K562 (cell line): ENCODE measurements around the gene CDKN2D. TPM values are rescaled to one million over a fixed set of nuclear protein-coding genes. Genes with fewer than 3 reads are reported as not detected.

Source experiments
- ATAC-seq: fragments of 200-7000 bp; cut with Tn5 transposase; 3 replicates; pipeline ENCODE4 v1.9.1; 2020; ENCODE audit warnings: moderate library complexity
- BruUV-seq: library from RNA; stranded (reverse); fragments of 400-500 nt; replicated peaks from 2 replicates; lab custom pipeline; 2021; lab: Mats Ljungman, UMichigan
- CTCF ChIA-PET: fragments of 300-600 bp; formaldehyde crosslinking; extraction: SDS; loops from one replicate; lab custom pipeline; 2021; ENCODE audit warnings: low intra/inter-chr PET ratio; lab: Yijun Ruan, JAX
- POLR2A ChIA-PET: fragments of 300-600, 350-650 bp; sonication (Branson Sonifier 250); formaldehyde crosslinking; extraction: SDS; loops from one replicate; lab custom pipeline; 2021; ENCODE audit warnings: antibody characterized with exemption, inconsistent platforms; lab: Yijun Ruan, JAX
- DNase-seq, 4 experiments: peaks; one replicate each; pipeline versions ENCODE4 v3.0.0 to v3.0.0-alpha.2; 2011 to 2018; ENCODE audit warnings: low spot score in 3 of 4, mixed read lengths in 3 of 4; ENCODE audit errors: extremely low read depth in 1 of 4
- FAIRE-seq: peaks from 2 replicates; lab custom pipeline; 2011; peaks lifted over from hg19 to GRCh38; lab: Jason Lieb, UNC
- H2AFZ ChIP-seq: 2 replicates; pipeline ENCODE4 v1.6.0; 2011; ENCODE audit warnings: low read depth, low read length, control low read depth, inconsistent platforms
- H3K27ac ChIP-seq: fragments of 200-600 bp; 3 replicates; pipeline ENCODE4 v1.8.0; 2011; ENCODE audit warnings: low read depth, mild to moderate bottlenecking, control low read depth, inconsistent platforms, low read length, moderate library complexity, mixed read lengths; ENCODE audit errors: extremely low read depth
- H3K27me3 ChIP-seq, 2 experiments: fragments of 300-600 bp in 1 of 2; 2 replicates in 1 of 2; 3 replicates in 1 of 2; pipeline versions ENCODE4 v1.6.0 to v1.8.0; 2011; ENCODE audit warnings: inconsistent platforms in 2 of 2, low read length in 2 of 2, mild to moderate bottlenecking in 1 of 2, mixed read lengths in 1 of 2, moderate library complexity in 1 of 2; ENCODE audit not compliant: control insufficient read depth in 2 of 2, insufficient read depth in 2 of 2
- H3K36me3 ChIP-seq: fragments of 300-600 bp; 3 replicates; pipeline ENCODE4 v1.8.0; 2011; ENCODE audit warnings: mild to moderate bottlenecking, low read length, inconsistent platforms; ENCODE audit not compliant: control insufficient read depth, insufficient read depth
- H3K4me1 ChIP-seq, 2 experiments: fragments of 200-600 bp in 1 of 2; replicated peaks in 1 of 2; 2 replicates in 1 of 2; 3 replicates in 1 of 2; pipeline versions ENCODE4 v1.5.1 to v1.8.0; 2011; ENCODE audit warnings: inconsistent platforms in 2 of 2, low read length in 2 of 2, mild to moderate bottlenecking in 1 of 2, mixed read lengths in 1 of 2, moderate library complexity in 1 of 2; ENCODE audit not compliant: control insufficient read depth in 2 of 2, insufficient read depth in 2 of 2
- H3K4me2 ChIP-seq: 2 replicates; pipeline ENCODE4 v1.6.1; 2011; ENCODE audit warnings: low read length, control low read depth, inconsistent platforms, mixed read lengths; ENCODE audit not compliant: insufficient read depth
- H3K4me3 ChIP-seq: fragments of 200-600 bp; sonication (generic), shearing (Covaris generic); 2 replicates; pipeline ENCODE4 v1.5.1; 2016; ENCODE audit warnings: control low read depth, inconsistent platforms
- H3K79me2 ChIP-seq: fragments of 200-600 bp; 3 replicates; pipeline ENCODE4 v1.8.0; 2011; ENCODE audit warnings: low read length, inconsistent platforms; ENCODE audit not compliant: control insufficient read depth, insufficient read depth
- H3K9ac ChIP-seq, 2 experiments: 2 replicates each; pipeline versions ENCODE4 v1.6.0 to v1.6.1; 2011; ENCODE audit warnings: low read depth in 2 of 2, low read length in 2 of 2, control low read depth in 1 of 2, inconsistent platforms in 1 of 2, mild to moderate bottlenecking in 1 of 2, mixed read lengths in 1 of 2; ENCODE audit not compliant: insufficient read depth in 1 of 2
- H3K9me1 ChIP-seq: one replicate; pipeline ENCODE4 v1.6.0; 2011; ENCODE audit warnings: inconsistent platforms, mild to moderate bottlenecking, low read length, moderate library complexity; ENCODE audit not compliant: control insufficient read depth, insufficient read depth
- H3K9me3 ChIP-seq: replicated peaks from 2 replicates; pipeline ENCODE4 v1.5.1; 2011; ENCODE audit warnings: low read depth, low read length, inconsistent platforms; ENCODE audit not compliant: control insufficient read depth, insufficient read depth
- H4K20me1 ChIP-seq: replicated peaks from 2 replicates; pipeline ENCODE4 v1.6.1; 2011; ENCODE audit warnings: low read length, inconsistent platforms, mixed read lengths; ENCODE audit not compliant: control insufficient read depth, insufficient read depth
- ARHGAP35 ChIP-seq: fragments of 450-650 bp; IDR thresholded peaks from 2 replicates; pipeline ENCODE4 v1.6.1; 2018; ENCODE audit not compliant: partially characterized antibody
- BHLHE40 ChIP-seq: IDR thresholded peaks from 2 replicates; pipeline ENCODE4 v1.6.1; 2011; ENCODE audit warnings: low read length, improper control_type of control experiment
- BRF2 ChIP-seq: IDR thresholded peaks from 3 replicates; pipeline ENCODE4 v1.6.1; 2011; ENCODE audit warnings: borderline replicate concordance, mild to moderate bottlenecking; ENCODE audit not compliant: insufficient read length, insufficient read depth
- CTBP1 ChIP-seq: fragments of 450-650 bp; IDR thresholded peaks from 2 replicates; pipeline ENCODE4 v1.6.1; 2016; ENCODE audit warnings: borderline replicate concordance
- E2F3 ChIP-seq: fragments of 250-450 bp; sonication (Bioruptor Pico); IDR thresholded peaks from 2 replicates; pipeline ENCODE4 v1.4.0; 2020; ENCODE audit warnings: mild to moderate bottlenecking
- L3MBTL2 ChIP-seq: fragments of 450-650 bp; IDR thresholded peaks from 2 replicates; pipeline ENCODE4 v1.6.1; 2016; ENCODE audit warnings: mild to moderate bottlenecking, moderate library complexity
- NBN ChIP-seq: fragments of 450-650 bp; IDR thresholded peaks from 2 replicates; pipeline ENCODE4 v1.6.1; 2016; ENCODE audit warnings: low read depth, mild to moderate bottlenecking
- POU5F1 ChIP-seq: fragments of 150-350 bp; IDR thresholded peaks from 2 replicates; pipeline ENCODE4 v1.6.1; 2014; ENCODE audit warnings: borderline replicate concordance, low read length, low read depth, mild to moderate bottlenecking; ENCODE audit not compliant: partially characterized antibody
- RBM14 ChIP-seq: fragments of 200-400 bp; formaldehyde crosslinking; IDR thresholded peaks from 2 replicates; pipeline ENCODE4 v1.6.1; 2018; ENCODE audit warnings: low read depth, mild to moderate bottlenecking, low read length, moderate library complexity, borderline replicate concordance; ENCODE audit not compliant: insufficient read depth
- RCOR1 ChIP-seq, 2 experiments: IDR thresholded peaks; 2 replicates each; pipeline ENCODE4 v1.6.1; 2012; ENCODE audit warnings: low read depth in 2 of 2, low read length in 2 of 2, borderline replicate concordance in 1 of 2, improper control_type of control experiment in 1 of 2
- TAF15 ChIP-seq: fragments of 200-400 bp; formaldehyde crosslinking; IDR thresholded peaks from 2 replicates; pipeline ENCODE4 v1.6.1; 2017; ENCODE audit warnings: mild to moderate bottlenecking, low read depth, low read length, moderate library complexity
- ZNF121 ChIP-seq: sonication (generic); formaldehyde crosslinking; conservative IDR thresholded peaks from 2 replicates; pipeline ENCODE4 v1.8.0; 2022; ENCODE audit warnings: missing genetic modification reagents
- ZNF263 ChIP-seq: sonication (generic); formaldehyde crosslinking; IDR thresholded peaks from 2 replicates; pipeline ENCODE4 v1.8.0; 2022; ENCODE audit warnings: mild to moderate bottlenecking, missing genetic modification reagents, borderline replicate concordance
- ZNF766 ChIP-seq: fragments of 200-800 bp; sonication (Bioruptor generic); conservative IDR thresholded peaks from 2 replicates; pipeline ENCODE4 v1.6.1; 2016; ENCODE audit warnings: missing genetic modification characterization, missing compliant biosample characterization
- WGBS: fragments of 100-300 bp; shearing (Covaris generic); methylation state at CpG from one replicate; pipeline ENCODE4 v1.1.6; 2016; ENCODE audit warnings: low coverage, mixed read lengths; ENCODE audit not compliant: insufficient coverage; ENCODE audit errors: missing lambda C conversion rate; 5-methylcytosine and 5-hydroxymethylcytosine counted together
- in situ Hi-C: fragments of 300-500 bp; cut with MboI; formaldehyde crosslinking; loops from 4 replicates; pipeline ENCODE4 v1.15.0; 2018; ENCODE audit warnings: inconsistent platforms, mixed read lengths
- intact Hi-C: fragments of 100-400 bp; cut with micrococcal nuclease; formaldehyde crosslinking; loops from 2 replicates; pipeline ENCODE4 v1.14.2; 2022
- polyA plus RNA-seq, 8 experiments: library from polyadenylated mRNA; depleted of rRNA in 4 of 8; stranded (reverse) in 5 of 8; unstranded in 3 of 8; fragments of >200 nt; fragmentation: Nextera tagmentation in 2 of 8; fragmentation: Illumina TruSeq in 1 of 8; extraction: Ambion mirVana in 2 of 8; extraction: Trizol in 1 of 8; gene quantifications; 2 replicates each; pipeline versions ENCODE4 v1.2.1 to v1.2.3, GENCODE V29; 2011 to 2014; ENCODE audit warnings: inconsistent platforms in 1 of 8, missing spikeins in 1 of 8
- total RNA-seq, 7 experiments: library from RNA; depleted of rRNA in 6 of 7; stranded (reverse); fragments of >200 nt in 6 of 7; fragmentation: Illumina TruSeq in 2 of 7; extraction: Trizol in 2 of 7; gene quantifications; 2 replicates each; pipeline versions ENCODE4 v1.2.1 to v1.2.3, GENCODE V29; 2011 to 2021; ENCODE audit warnings: low replicate concordance in 1 of 7
- TF ChIP-seq, protein P1 (sequence below): fragments of 450-650 bp; IDR thresholded peaks from 2 replicates; pipeline ENCODE4 v1.6.1; 2016
- TF ChIP-seq, protein P2 (sequence below): conservative IDR thresholded peaks from 2 replicates; pipeline ENCODE4 v1.6.1; 2011; ENCODE audit warnings: low read depth, mild to moderate bottlenecking, low read length; ENCODE audit not compliant: control insufficient read depth

Gene CDKN2D
- total and polyA plus RNA-seq, 9 of the 15 experiments (the other 6 are each of a cell fraction or from before 2014, with no cell fraction given) = 0.41 to 8.2 (median 3.7) TPM

DNA sequence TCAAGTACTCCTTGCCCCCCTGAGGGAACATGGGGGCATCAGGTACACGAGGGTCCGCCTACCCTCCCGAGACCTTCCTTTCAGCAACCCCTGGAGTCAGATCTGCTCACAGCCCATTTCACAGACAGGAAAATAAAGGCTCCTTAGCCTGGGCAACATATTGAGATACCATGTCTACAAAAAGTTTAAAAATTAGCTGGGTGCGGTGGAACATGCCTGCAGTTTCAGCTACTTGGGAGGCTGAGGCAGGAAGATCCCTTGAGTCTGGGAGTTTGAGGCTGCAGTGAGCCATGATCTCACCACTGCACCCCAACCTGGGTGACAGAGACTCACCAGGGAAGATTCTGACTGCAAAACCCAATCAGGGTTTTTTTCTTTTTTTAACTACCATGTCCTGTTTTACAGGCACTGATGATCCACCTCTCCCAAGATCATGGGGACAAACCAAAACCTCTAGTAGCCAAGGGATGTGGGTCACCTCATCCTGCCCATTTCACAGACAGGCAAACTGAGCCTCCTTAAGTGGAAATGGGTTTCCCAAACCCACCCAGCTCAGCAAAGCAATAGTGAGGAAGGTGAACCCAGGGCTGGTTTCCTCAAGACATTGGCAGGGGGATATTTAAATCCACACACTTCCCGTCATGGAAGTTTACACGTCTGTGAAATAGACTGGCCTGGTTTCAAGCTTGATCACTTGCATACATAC lies 6.4 kb upstream of the CDKN2D start:
- Histone ChIP-seq H3K36me3 (no peaks in the 10 kb centered on the region), H3K27me3 (no peaks in the 10 kb centered on the region), H3K27ac (no peak overlapping the region), H4K20me1 (no peaks in the 10 kb centered on the region), H3K4me1 (peaks cover 6 to 16% of the 10 kb centered on the region in 2 experiments; a peak in 4 of 5 replicates), H2AFZ (no peak overlapping the region), H3K79me2 (no peaks in the 10 kb centered on the region), H3K9ac (no peak overlapping the region), H3K9me3 (no peaks in the 10 kb centered on the region), H3K4me2 (no peak overlapping the region), H3K4me3 (no peak overlapping the region), H3K9me1 (no peaks in the 10 kb centered on the region)
- no TSS peak for BruUV-seq
- WGBS = 52% methylated on average over 6 of the region's 6 CpGs
- DNase-seq (no peak), ATAC-seq (no peak), FAIRE-seq (no peak)
- in situ Hi-C loops = no loop called here
- ChIA-PET POLR2A (interaction anchor here (0.6 to 0.7 kb wide), 2 partner anchors 52 to 663 kb away, joined by 3 read pairs; no protein-coding TSS in a partner anchor), CTCF (interaction anchor here (0.6 kb wide), 1 partner anchor 124 kb away, joined by 3 read pairs; no protein-coding TSS in a partner anchor)
- intact Hi-C loops = no loop called here
- TF ChIP-seq POU5F1 (no peak), E2F3 (CRISPR knock-in tag) (no peak), CTBP1 (no peak), ZNF263 (CRISPR knock-in tag) (no peak), RCOR1 (IDR thresholded peaks at IDR 0.05; ENCODE audit: borderline replicate concordance in 1 of 2, low read depth in 2 of 2, low read length in 2 of 2) (peak in 1 of 2 experiments; percentile 71; a peak in 3 of 4 replicates), ZNF766 (CRISPR knock-in tag) (no peak), TAF15 (no peak), ZNF121 (CRISPR knock-in tag) (peak; percentile 99), RBM14 (no peak), NBN (0 out of 2 replicates have a peak, but pooled peaks have one; percentile 33), L3MBTL2 (no peak), BHLHE40 (no peak), BRF2 (no peak), ARHGAP35 (no peak)
- TF ChIP-seq, protein P1, sequence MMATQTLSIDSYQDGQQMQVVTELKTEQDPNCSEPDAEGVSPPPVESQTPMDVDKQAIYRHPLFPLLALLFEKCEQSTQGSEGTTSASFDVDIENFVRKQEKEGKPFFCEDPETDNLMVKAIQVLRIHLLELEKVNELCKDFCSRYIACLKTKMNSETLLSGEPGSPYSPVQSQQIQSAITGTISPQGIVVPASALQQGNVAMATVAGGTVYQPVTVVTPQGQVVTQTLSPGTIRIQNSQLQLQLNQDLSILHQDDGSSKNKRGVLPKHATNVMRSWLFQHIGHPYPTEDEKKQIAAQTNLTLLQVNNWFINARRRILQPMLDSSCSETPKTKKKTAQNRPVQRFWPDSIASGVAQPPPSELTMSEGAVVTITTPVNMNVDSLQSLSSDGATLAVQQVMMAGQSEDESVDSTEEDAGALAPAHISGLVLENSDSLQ = no peak
- TF ChIP-seq, protein P2, sequence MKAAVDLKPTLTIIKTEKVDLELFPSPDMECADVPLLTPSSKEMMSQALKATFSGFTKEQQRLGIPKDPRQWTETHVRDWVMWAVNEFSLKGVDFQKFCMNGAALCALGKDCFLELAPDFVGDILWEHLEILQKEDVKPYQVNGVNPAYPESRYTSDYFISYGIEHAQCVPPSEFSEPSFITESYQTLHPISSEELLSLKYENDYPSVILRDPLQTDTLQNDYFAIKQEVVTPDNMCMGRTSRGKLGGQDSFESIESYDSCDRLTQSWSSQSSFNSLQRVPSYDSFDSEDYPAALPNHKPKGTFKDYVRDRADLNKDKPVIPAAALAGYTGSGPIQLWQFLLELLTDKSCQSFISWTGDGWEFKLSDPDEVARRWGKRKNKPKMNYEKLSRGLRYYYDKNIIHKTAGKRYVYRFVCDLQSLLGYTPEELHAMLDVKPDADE = no peak
